ENCODE data around the gene LRBA. TPM values are rescaled to one million over a fixed set of nuclear protein-coding genes. Genes with fewer than 3 reads are reported as not detected.

Gene LRBA
- total RNA-seq, 4 donors from 2014 or later = 8.5 to 18.0 (median 11.9) TPM

- H3K36me3 ChIP-seq = no peaks in the 10 kb centered on the region
- no peaks in the 10 kb centered on the region for H3K4me1 ChIP-seq
- intact Hi-C loops (cut with DNase I; ENCODE audit: low total_unique reads) = no loop called here
- H3K4me3 ChIP-seq = no peak overlapping the region
- no peaks in the 10 kb centered on the region for H3K9me3 ChIP-seq
- TF ChIP-seq POLR2A (IDR thresholded peaks at IDR 0.05) (no peak), CTCF (IDR thresholded peaks at IDR 0.05 in 4 of 5, conservative IDR thresholded peaks at IDR 0.05 in 1 of 5) (no peak)
- no peak for DNase-seq
- no peak for ATAC-seq
- H3K27me3 ChIP-seq = no peaks in the 10 kb centered on the region
- H3K27ac ChIP-seq = no peak overlapping the region
- in situ Hi-C loops (cut with MboI; ENCODE audit: low sequenced_read_pairs in 4 of 4) = loop anchor here (10.0 to 25.0 kb wide), 3 partner anchors 568 to 876 kb away; no protein-coding TSS in a partner anchor
These were observed 152.3 kb downstream of the LRBA start for GRCh38 chr4:150862829-150863228.

GRCh38 chr4:150859453-150859852, 155.6 kb downstream of the LRBA start:
- Histone ChIP-seq H3K36me3 (no peaks in the 10 kb centered on the region), H3K4me1 (no peaks in the 10 kb centered on the region), H3K27me3 (no peaks in the 10 kb centered on the region), H3K4me3 (no peak overlapping the region), H3K9me3 (no peaks in the 10 kb centered on the region), H3K27ac (no peak overlapping the region)
- intact Hi-C loops (cut with DNase I; ENCODE audit: low total_unique reads) (no loop called here), in situ Hi-C loops (cut with MboI; ENCODE audit: low sequenced_read_pairs in 4 of 4) (loop anchor here in 3 of 4 donors (10.0 to 25.0 kb wide), 3 partner anchors 555 to 872 kb away; no protein-coding TSS in a partner anchor)
- TF ChIP-seq POLR2A (IDR thresholded peaks at IDR 0.05) = no peak
- no peak for TF ChIP-seq CTCF (IDR thresholded peaks at IDR 0.05 in 4 of 5, conservative IDR thresholded peaks at IDR 0.05 in 1 of 5)
- no peak for DNase-seq
- ATAC-seq = no peak

GRCh38 chr4:150855981-150856510, 159.0 kb downstream of the LRBA start:
- Histone ChIP-seq H3K9me3 (no peaks in the 10 kb centered on the region), H3K4me3 (no peak overlapping the region), H3K27me3 (no peaks in the 10 kb centered on the region), H3K36me3 (peaks cover 0 to 9% of the 10 kb centered on the region in 2 donors), H3K4me1 (no peaks in the 10 kb centered on the region), H3K27ac (no peak overlapping the region)
- ATAC-seq (no peak), DNase-seq (no peak)
- intact Hi-C loops (cut with DNase I; ENCODE audit: low total_unique reads) (no loop called here), in situ Hi-C loops (cut with MboI; ENCODE audit: low sequenced_read_pairs in 4 of 4) (loop anchor here in 3 of 4 donors (10.0 to 25.0 kb wide), 3 partner anchors 551 to 869 kb away; no protein-coding TSS in a partner anchor)
- TF ChIP-seq CTCF (IDR thresholded peaks at IDR 0.05 in 4 of 5, conservative IDR thresholded peaks at IDR 0.05 in 1 of 5) = no peak

- Histone ChIP-seq H3K36me3 (peaks cover 0 to 12% of the 10 kb centered on the region in 2 donors), H3K4me1 (no peaks in the 10 kb centered on the region), H3K9me3 (no peaks in the 10 kb centered on the region), H3K27me3 (no peaks in the 10 kb centered on the region), H3K4me3 (no peak overlapping the region), H3K27ac (no peak overlapping the region)
- TF ChIP-seq CTCF (IDR thresholded peaks at IDR 0.05 in 4 of 5, conservative IDR thresholded peaks at IDR 0.05 in 1 of 5) (no peak), POLR2A (IDR thresholded peaks at IDR 0.05) (no peak)
- intact Hi-C loops (cut with DNase I; ENCODE audit: low total_unique reads) (no loop called here), in situ Hi-C loops (cut with MboI; ENCODE audit: low sequenced_read_pairs in 4 of 4) (loop anchor here in 3 of 4 donors (10.0 to 25.0 kb wide), 3 partner anchors 550 to 867 kb away; no protein-coding TSS in a partner anchor)
- ATAC-seq (no peak), DNase-seq (no peak)
These were observed 160.5 kb downstream of the LRBA start for GRCh38 chr4:150854600-150854999.

All from gastrocnemius medialis (tissue), 4 donors.